PC-9 (cell line): ENCODE measurements around the gene MPND. TPM values are rescaled to one million over a fixed set of nuclear protein-coding genes. Genes with fewer than 3 reads are reported as not detected.

Experiments used
- BruUV-seq: library from RNA; stranded (reverse); fragments of 400-500 nt; replicated peaks from 2 replicates; lab custom pipeline; 2021; lab: Mats Ljungman, UMichigan
- CTCF ChIA-PET: fragments of 300-600 bp; sonication (Branson Sonifier 250); formaldehyde crosslinking; loops from one replicate; lab custom pipeline; 2022; ENCODE audit warnings: antibody characterized with exemption; lab: Charles Lee
- POLR2A ChIA-PET: fragments of 300-600 bp; sonication (Branson Sonifier 250); formaldehyde crosslinking; loops from one replicate; lab custom pipeline; 2022; ENCODE audit warnings: antibody characterized with exemption; ENCODE audit not compliant: unreplicated experiment; lab: Charles Lee
- DNase-seq, 2 experiments: peaks; one replicate each; pipeline versions ENCODE4 v3.0.0 to v3.0.0-alpha.2; 2015 to 2022; ENCODE audit warnings: mixed read lengths in 1 of 2
- H2AFZ ChIP-seq: fragments of 200-600 bp; sonication (generic); 2 replicates; pipeline ENCODE4 v1.8.1; 2017; ENCODE audit warnings: antibody characterized with exemption
- H3F3A ChIP-seq: fragments of 200-600 bp; sonication (generic); 2 replicates; pipeline ENCODE4 v1.8.1; 2017; ENCODE audit warnings: antibody characterized with exemption, mild to moderate bottlenecking, low read depth; ENCODE audit not compliant: insufficient read depth
- H3K27ac ChIP-seq: fragments of 200-600 bp; sonication (generic); 2 replicates; pipeline ENCODE4 v1.6.1; 2016; ENCODE audit warnings: mixed run types
- H3K27me3 ChIP-seq: fragments of 200-600 bp; sonication (generic); 2 replicates; pipeline ENCODE4 v1.6.1; 2016; ENCODE audit warnings: low read depth, mixed run types; ENCODE audit not compliant: insufficient read depth
- H3K36me3 ChIP-seq: fragments of 200-600 bp; sonication (generic); 2 replicates; pipeline ENCODE4 v1.6.1; 2016; ENCODE audit warnings: low read depth, mixed run types
- H3K4me1 ChIP-seq: fragments of 200-600 bp; sonication (generic); replicated peaks from 2 replicates; pipeline ENCODE4 v1.6.1; 2016; ENCODE audit warnings: mixed run types; ENCODE audit not compliant: insufficient read depth
- H3K4me2 ChIP-seq: fragments of 200-600 bp; sonication (generic); 2 replicates; pipeline ENCODE4 v1.6.1; 2017; ENCODE audit warnings: mixed run types
- H3K4me3 ChIP-seq: fragments of 200-600 bp; sonication (generic); 2 replicates; pipeline ENCODE4 v1.6.1; 2016; ENCODE audit warnings: mixed run types
- H3K79me2 ChIP-seq: fragments of 200-600 bp; sonication (generic); 2 replicates; pipeline ENCODE4 v1.6.1; 2017; ENCODE audit warnings: low read depth, mixed run types
- H3K9me2 ChIP-seq: fragments of 200-600 bp; sonication (generic); 2 replicates; pipeline ENCODE4 v1.8.1; 2017; ENCODE audit warnings: mild to moderate bottlenecking; ENCODE audit not compliant: insufficient read depth
- H3K9me3 ChIP-seq: fragments of 200-600 bp; sonication (generic); 2 replicates; pipeline ENCODE4 v1.8.1; 2016; ENCODE audit warnings: low read depth; ENCODE audit not compliant: insufficient read depth
- H4K20me1 ChIP-seq: fragments of 200-600 bp; sonication (generic); 2 replicates; pipeline ENCODE4 v1.8.1; 2017; ENCODE audit not compliant: insufficient read depth
- CTCF ChIP-seq: fragments of 200-600 bp; sonication (generic); conservative IDR thresholded peaks from 2 replicates; pipeline ENCODE4 v1.6.1; 2017; ENCODE audit warnings: mixed run types, antibody characterized with exemption, mild to moderate bottlenecking, moderate library complexity
- EZH2 ChIP-seq: fragments of 200-600 bp; sonication (generic); IDR thresholded peaks from 2 replicates; pipeline ENCODE4 v1.8.0; 2017; ENCODE audit warnings: antibody characterized with exemption, low read depth
- intact Hi-C: fragments of 100-400 bp; cut with micrococcal nuclease; formaldehyde crosslinking; loops from one replicate; pipeline ENCODE4 v1.10.0; 2022; ENCODE audit not compliant: unreplicated experiment
- total RNA-seq: library from RNA; stranded (reverse); gene quantifications from 2 replicates; pipeline ENCODE4 v1.2.3, GENCODE V29; 2021

Gene MPND
- total RNA-seq, 1 experiment from 2014 or later = 12.6 TPM

- Histone ChIP-seq H3K9me3 (no peaks in the 10 kb centered on the region), H3K9me2 (no peaks in the 10 kb centered on the region), H3K36me3 (no peaks in the 10 kb centered on the region), H3K27me3 (no peaks in the 10 kb centered on the region), H3F3A (peaks cover 15% of the 10 kb centered on the region; the same call in 1 of the 2 replicates), H3K4me2 (no peak overlapping the region), H2AFZ (no peak overlapping the region), H3K27ac (no peak overlapping the region), H4K20me1 (peaks cover 16% of the 10 kb centered on the region), H3K4me3 (no peak overlapping the region), H3K4me1 (peaks cover 16% of the 10 kb centered on the region), H3K79me2 (peaks cover 18% of the 10 kb centered on the region)
- TF ChIP-seq CTCF (no peak), EZH2 (no peak)
- ChIA-PET POLR2A (interaction anchor here (0.5 kb wide), 1 partner anchor 89 kb away, joined by 3 read pairs; no protein-coding TSS in a partner anchor), CTCF (no interaction called here)
- BruUV-seq = no TSS peak
- no peak for DNase-seq
- intact Hi-C loops = no loop called here
Observed at GRCh38 chr19:4390017-4390566, 46.7 kb downstream of the MPND start.

GRCh38 chr19:4390567-4391305 lies 47.4 kb downstream of the MPND start:
- Histone ChIP-seq H2AFZ (no peak overlapping the region), H3K27me3 (no peaks in the 10 kb centered on the region)

GRCh38 chr19:4391306-4391693 lies 47.9 kb downstream of the MPND start:
- H3K4me1 ChIP-seq = peaks cover 16% of the 10 kb centered on the region
- no peak overlapping the region for H3K4me3 ChIP-seq

More at GRCh38 chr19:4390567-4391305, 47.4 kb downstream of the MPND start:
- TF ChIP-seq EZH2 (no peak), CTCF (no peak)
- H3K4me2 ChIP-seq = no peak overlapping the region
- peaks cover 16% of the 10 kb centered on the region for H3K4me1 ChIP-seq
- H3K36me3 ChIP-seq = no peaks in the 10 kb centered on the region
- ChIA-PET POLR2A (interaction anchor here (0.5 kb wide), 1 partner anchor 89 kb away, joined by 3 read pairs; no protein-coding TSS in a partner anchor), CTCF (no interaction called here)
- H3K9me3 ChIP-seq = no peaks in the 10 kb centered on the region
- intact Hi-C loops = no loop called here
- no peaks in the 10 kb centered on the region for H3K9me2 ChIP-seq
- peaks cover 15% of the 10 kb centered on the region; the same call in 1 of the 2 replicates for H3F3A ChIP-seq
- H3K79me2 ChIP-seq = peaks cover 24% of the 10 kb centered on the region
- H4K20me1 ChIP-seq = peaks cover 16% of the 10 kb centered on the region
- no peak overlapping the region for H3K27ac ChIP-seq
- no peak overlapping the region for H3K4me3 ChIP-seq
- DNase-seq = no peak
- no TSS peak for BruUV-seq

More at GRCh38 chr19:4391306-4391693, 47.9 kb downstream of the MPND start:
- Histone ChIP-seq H3K9me2 (no peaks in the 10 kb centered on the region), H2AFZ (no peak overlapping the region), H3K4me2 (no peak overlapping the region), H4K20me1 (peaks cover 16% of the 10 kb centered on the region), H3K27ac (no peak overlapping the region), H3K27me3 (no peaks in the 10 kb centered on the region), H3K79me2 (peaks cover 24% of the 10 kb centered on the region), H3F3A (peaks cover 15% of the 10 kb centered on the region; the same call in 1 of the 2 replicates), H3K9me3 (no peaks in the 10 kb centered on the region), H3K36me3 (no peaks in the 10 kb centered on the region)
- intact Hi-C loops = no loop called here
- TF ChIP-seq EZH2 (no peak), CTCF (no peak)
- DNase-seq = no peak
- no TSS peak for BruUV-seq
- ChIA-PET POLR2A (no interaction called here), CTCF (no interaction called here)
